ENCODE data around the gene KDM3B. TPM values are rescaled to one million over a fixed set of nuclear protein-coding genes. Genes with fewer than 3 reads are reported as not detected.
A peak's percentile ranks its signal among the peaks of the same experiment; 100 is the strongest.

KDM3B gene
- total RNA-seq, 4 donors from 2014 or later: 64.8 to 89.4 (median 75.6) TPM

- intact Hi-C loops (cut with DNase I): no loop called here
- Histone ChIP-seq H3K4me1 (peaks cover 0 to 15% of the 10 kb centered on the region in 2 donors), H3K27ac (no peak within 1 kb of the TSS), H3K9me3 (no peaks in the 10 kb centered on the region), H3K4me3 (replicated peaks in 1 of 3) (peak within 1 kb of the TSS in 1 of 3 donors; percentile 16), H3K27me3 (no peaks in the 10 kb centered on the region), H3K36me3 (peaks cover 20 to 29% of the 10 kb centered on the region in 2 donors)
- 2 to 3% methylated on average over 8 to 26 of the region's 65 CpGs for WGBS, 2 donors
- peak; percentile 57 to 58 for DNase-seq
- TF ChIP-seq CTCF (IDR thresholded peaks at IDR 0.05) (peak in 3 of 6 experiments; percentile 11 to 19 (median 12)), POLR2A (IDR thresholded peaks at IDR 0.05) (no peak)
Observed at GRCh38 chr5:138438724-138439476, 86.4 kb downstream of the KDM3B start, which contains the start of gene REEP2. REEP2 (plus strand) TSS chr5:138439057; CDS start chr5:138439209, 152 bp downstream.

DNA sequence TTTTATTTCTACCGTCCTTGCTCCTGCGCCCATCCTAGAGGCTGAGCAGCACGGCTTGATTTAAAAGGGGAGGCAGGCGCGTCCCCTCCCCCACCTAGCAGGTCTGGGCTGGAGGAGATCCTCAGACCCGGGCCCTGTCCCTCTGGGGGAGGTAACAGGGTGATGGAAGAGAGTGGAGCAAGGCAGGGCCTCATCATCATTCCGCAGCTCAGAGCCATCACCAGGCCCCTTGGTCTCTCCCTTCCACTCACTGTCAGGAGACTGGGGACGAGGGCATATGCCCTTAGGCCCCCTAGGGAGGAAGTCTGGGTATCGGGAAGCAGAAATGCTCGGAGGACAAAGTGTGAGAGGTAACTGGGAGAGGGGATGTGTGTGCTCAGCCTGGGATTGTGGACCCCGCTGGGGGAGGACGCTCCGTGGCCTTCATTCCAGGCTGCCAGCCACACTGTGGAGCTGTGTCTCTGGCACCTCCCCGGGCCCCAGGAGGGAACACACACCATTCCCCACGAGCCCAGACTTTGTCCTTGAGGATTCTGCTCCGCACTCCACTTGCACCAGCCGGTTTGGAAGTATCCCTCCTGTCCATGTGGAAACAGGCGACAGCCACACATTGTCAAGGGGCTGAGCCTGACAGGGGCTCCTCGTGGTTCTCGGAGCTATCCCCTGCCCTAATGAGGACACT lies 87.1 kb downstream of the KDM3B start:
- Histone ChIP-seq H3K27me3 (no peaks in the 10 kb centered on the region), H3K36me3 (peaks cover 14 to 22% of the 10 kb centered on the region in 2 donors), H3K9me3 (no peaks in the 10 kb centered on the region), H3K27ac (no peak overlapping the region), H3K4me3 (replicated peaks in 1 of 3) (peak overlapping the region in 1 of 3 donors; percentile 16), H3K4me1 (peaks cover 0 to 15% of the 10 kb centered on the region in 2 donors)
- DNase-seq: no peak
- no peak for TF ChIP-seq CTCF (IDR thresholded peaks at IDR 0.05)
- no peak for TF ChIP-seq POLR2A (IDR thresholded peaks at IDR 0.05)
- intact Hi-C loops (cut with DNase I): no loop called here
- 49 to 60% methylated on average over 17 to 20 of the region's 20 CpGs for WGBS, 2 donors

DNA sequence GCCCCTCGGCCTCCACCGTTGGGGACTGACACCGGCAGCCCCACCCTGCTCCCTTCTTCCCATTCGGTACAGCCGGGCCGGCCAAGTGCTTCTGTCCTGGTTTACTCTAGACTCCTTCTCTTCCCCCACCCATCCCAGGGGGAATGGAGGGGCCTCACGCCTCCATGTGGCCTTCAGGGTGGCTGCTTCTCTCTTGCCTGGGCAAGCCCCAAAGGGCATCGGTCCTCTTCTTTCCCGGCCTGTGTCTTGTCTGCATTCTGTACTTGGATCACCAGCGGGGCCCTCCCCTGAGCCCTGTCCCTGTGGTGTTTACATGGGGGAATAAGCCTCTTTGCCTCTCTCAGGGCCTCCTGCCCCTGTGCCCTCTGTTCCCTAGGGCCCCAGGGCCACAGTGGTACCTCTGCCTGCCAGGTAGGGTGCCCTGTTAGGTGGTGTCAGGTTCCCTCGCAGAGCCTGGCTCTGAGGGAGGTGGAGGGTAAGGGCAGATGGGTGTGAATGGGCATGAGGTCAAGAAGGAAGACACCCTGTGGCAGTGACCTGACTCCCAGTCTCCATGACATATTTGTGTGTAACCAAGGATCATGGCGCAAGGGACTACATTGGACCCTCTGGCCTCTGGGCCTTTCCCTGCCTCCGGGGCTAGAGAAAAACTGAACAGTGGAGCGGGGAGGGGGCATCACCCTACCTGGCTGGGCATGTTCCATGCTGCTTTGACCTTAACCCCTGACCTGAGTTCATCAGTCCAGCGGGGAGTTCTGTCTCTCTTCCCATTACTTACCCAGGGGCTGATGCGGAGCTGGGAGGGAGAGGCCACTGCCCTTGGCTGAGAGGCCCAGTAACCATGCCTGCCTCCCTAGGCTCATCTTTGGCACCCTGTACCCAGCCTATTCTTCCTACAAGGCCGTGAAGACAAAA lies 87.9 kb downstream of the KDM3B start:
- Histone ChIP-seq H3K4me1 (peaks cover 0 to 15% of the 10 kb centered on the region in 2 donors), H3K27me3 (no peaks in the 10 kb centered on the region), H3K27ac (no peak overlapping the region), H3K36me3 (peaks cover 7 to 14% of the 10 kb centered on the region in 2 donors), H3K4me3 (replicated peaks in 1 of 3) (no peak overlapping the region), H3K9me3 (no peaks in the 10 kb centered on the region)
- no peak for TF ChIP-seq POLR2A (IDR thresholded peaks at IDR 0.05)
- TF ChIP-seq CTCF (IDR thresholded peaks at IDR 0.05): no peak
- DNase-seq: no peak
- intact Hi-C loops (cut with DNase I): no loop called here
- WGBS, 2 donors: 81 to 84% methylated on average over 16 to 17 of the region's 17 CpGs

DNA sequence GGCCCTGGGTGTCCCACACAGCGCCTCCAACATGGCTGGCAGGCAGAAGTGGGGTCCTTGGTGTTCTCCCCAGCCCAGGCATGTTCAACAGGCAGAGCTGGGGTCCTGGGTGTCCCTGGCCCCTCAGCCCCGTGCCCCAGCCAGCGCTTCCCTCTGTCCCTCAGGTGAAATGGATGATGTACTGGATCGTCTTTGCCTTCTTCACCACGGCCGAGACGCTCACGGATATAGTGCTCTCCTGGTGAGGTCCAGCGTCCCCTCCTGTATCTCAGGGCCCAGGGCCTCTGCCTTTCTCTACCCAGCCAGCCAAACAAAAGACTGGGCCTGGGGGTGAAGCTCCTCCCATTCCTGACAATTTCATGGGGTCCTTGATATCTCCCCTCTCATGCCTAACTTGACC lies 88.7 kb downstream of the KDM3B start:
- Histone ChIP-seq H3K36me3 (peaks cover 0 to 6% of the 10 kb centered on the region in 2 donors), H3K4me3 (replicated peaks in 1 of 3) (no peak overlapping the region), H3K27me3 (no peaks in the 10 kb centered on the region), H3K4me1 (peaks cover 0 to 15% of the 10 kb centered on the region in 2 donors), H3K27ac (no peak overlapping the region), H3K9me3 (no peaks in the 10 kb centered on the region)
- intact Hi-C loops (cut with DNase I): no loop called here
- WGBS, 2 donors: 83 to 96% methylated on average over 5 to 9 of the region's 9 CpGs
- DNase-seq: no peak
- TF ChIP-seq POLR2A (IDR thresholded peaks at IDR 0.05) (no peak), CTCF (IDR thresholded peaks at IDR 0.05) (no peak)

Data from thyroid gland (tissue), 4 donors.